ENCODE measurements around the gene KCNAB2. TPM values are rescaled to one million over a fixed set of nuclear protein-coding genes. Genes with fewer than 3 reads are reported as not detected.

KCNAB2 gene
- polyA plus RNA-seq, 3 donors: 11.5 to 178 (median 22.7) TPM

- Histone ChIP-seq H4K20me1 (ENCODE audit: insufficient read depth, low read length) (peaks cover 85% of the 10 kb centered on the region), H3K79me2 (ENCODE audit: insufficient read depth, low read length) (peaks cover 4% of the 10 kb centered on the region), H3K27me3 (ENCODE audit: control insufficient read depth in 2 of 2, insufficient read depth in 2 of 2, low read length in 2 of 2) (no peaks in the 10 kb centered on the region), H3K9me3 (replicated peaks in 1 of 2; ENCODE audit: control insufficient read depth in 1 of 2, insufficient read depth in 1 of 2, low read length in 2 of 2) (no peaks in the 10 kb centered on the region), H2AFZ (ENCODE audit: insufficient read depth, low read depth, low read length, poor library complexity, severe bottlenecking) (no peak overlapping the region), H3K4me1 (ENCODE audit: control insufficient read depth in 1 of 2, insufficient read depth in 2 of 2, low read length in 2 of 2) (peaks cover 9 to 11% of the 10 kb centered on the region in 2 donors), H3K36me3 (replicated peaks in 1 of 2; ENCODE audit: control insufficient read depth in 1 of 2, insufficient read depth in 2 of 2, low read length in 2 of 2) (peaks cover 0 to 32% of the 10 kb centered on the region in 2 donors), H3K4me2 (replicated peaks; ENCODE audit: extremely low read depth, low read length, poor library complexity, severe bottlenecking) (no peak overlapping the region), H3K9ac (ENCODE audit: insufficient read depth, low read length, poor library complexity, severe bottlenecking) (no peak overlapping the region), H3K4me3 (replicated peaks in 1 of 3; ENCODE audit: low read depth in 2 of 3, low read length in 3 of 3) (no peak overlapping the region), H3K27ac (ENCODE audit: low read depth in 1 of 2, low read length in 2 of 2) (no peak overlapping the region)
- Mint-ChIP-seq H3K36me3 (peaks cover 23 to 51% of the 10 kb centered on the region in 2 donors), H3K4me3 (no peak overlapping the region), H3K9me3 (no peaks in the 10 kb centered on the region), H3K27ac (no peak overlapping the region), H3K4me1 (peaks cover 8% of the 10 kb centered on the region), H3K27me3 (ENCODE audit: low read depth in 3 of 3) (peaks cover 0 to 7% (median 4%) of the 10 kb centered on the region in 3 donors)
- WGBS (ENCODE audit: insufficient coverage): 95% methylated on average over 23 of the region's 33 CpGs
- TF ChIP-seq CTCF (IDR thresholded peaks at IDR 0.05): no peak
- no peak for DNase-seq
- intact Hi-C loops (cut with micrococcal nuclease): no loop called here
These were observed 42.8 kb upstream of the KCNAB2 start for GRCh38 chr1:6002714-6003501.

GRCh38 chr1:6003568-6004411, 41.9 kb upstream of the KCNAB2 start:
- intact Hi-C loops (cut with micrococcal nuclease): no loop called here
- no peak overlapping the region for H3K4me3 Mint-ChIP-seq
- H3K4me3 ChIP-seq (replicated peaks in 1 of 3; ENCODE audit: low read depth in 2 of 3, low read length in 3 of 3): no peak overlapping the region
- no peak for TF ChIP-seq CTCF (IDR thresholded peaks at IDR 0.05)
- H3K36me3 ChIP-seq (replicated peaks in 1 of 2; ENCODE audit: control insufficient read depth in 1 of 2, insufficient read depth in 2 of 2, low read length in 2 of 2): peaks cover 0 to 29% of the 10 kb centered on the region in 2 donors
- peaks cover 83% of the 10 kb centered on the region for H4K20me1 ChIP-seq (ENCODE audit: insufficient read depth, low read length)
- peaks cover 9 to 12% of the 10 kb centered on the region in 2 donors for H3K4me1 ChIP-seq (ENCODE audit: control insufficient read depth in 1 of 2, insufficient read depth in 2 of 2, low read length in 2 of 2)
- H3K36me3 Mint-ChIP-seq: peaks cover 26 to 54% of the 10 kb centered on the region in 2 donors
- peaks cover 0 to 7% (median 4%) of the 10 kb centered on the region in 3 donors for H3K27me3 Mint-ChIP-seq (ENCODE audit: low read depth in 3 of 3)
- H3K4me2 ChIP-seq (replicated peaks; ENCODE audit: extremely low read depth, low read length, poor library complexity, severe bottlenecking): no peak overlapping the region
- H3K27ac ChIP-seq (ENCODE audit: low read depth in 1 of 2, low read length in 2 of 2): no peak overlapping the region
- H3K9ac ChIP-seq (ENCODE audit: insufficient read depth, low read length, poor library complexity, severe bottlenecking): no peak overlapping the region
- H3K27ac Mint-ChIP-seq: peak overlapping the region in 2 of 7 donors; percentile 9 to 77
- peaks cover 8% of the 10 kb centered on the region for H3K4me1 Mint-ChIP-seq
- 96% methylated on average over 8 of the region's 24 CpGs for WGBS (ENCODE audit: insufficient coverage)
- H2AFZ ChIP-seq (ENCODE audit: insufficient read depth, low read depth, low read length, poor library complexity, severe bottlenecking): no peak overlapping the region
- no peak for DNase-seq
- peaks cover 4% of the 10 kb centered on the region for H3K79me2 ChIP-seq (ENCODE audit: insufficient read depth, low read length)
- no peaks in the 10 kb centered on the region for H3K9me3 Mint-ChIP-seq
- H3K9me3 ChIP-seq (replicated peaks in 1 of 2; ENCODE audit: control insufficient read depth in 1 of 2, insufficient read depth in 1 of 2, low read length in 2 of 2): no peaks in the 10 kb centered on the region
- H3K27me3 ChIP-seq (ENCODE audit: control insufficient read depth in 2 of 2, insufficient read depth in 2 of 2, low read length in 2 of 2): no peaks in the 10 kb centered on the region
